Smooth muscle cell (in vitro differentiated cells): ENCODE results near the gene DCLK1. TPM values are rescaled to one million over a fixed set of nuclear protein-coding genes. Genes with fewer than 3 reads are reported as not detected.
A peak's percentile ranks its signal among the peaks of the same experiment; 100 is the strongest.

Experiments used
- DNase-seq: peaks from one replicate; lab custom pipeline; 2025; ENCODE audit not compliant: unreplicated experiment; lab: John Stamatoyannopoulos, UW
- H2AFZ ChIP-seq: fragments of 200-600 bp; sonication (generic); 2 replicates; pipeline ENCODE4 v1.6.0; 2016; ENCODE audit warnings: antibody characterized with exemption, low read depth, mild to moderate bottlenecking
- H3F3A ChIP-seq: fragments of 200-600 bp; sonication (generic); 2 replicates; pipeline ENCODE4 v1.6.0; 2017; ENCODE audit warnings: antibody characterized with exemption, low read depth
- H3K27ac ChIP-seq: fragments of 200-600 bp; sonication (generic); 2 replicates; pipeline ENCODE4 v1.5.1; 2016; ENCODE audit warnings: low read depth, mild to moderate bottlenecking
- H3K27me3 ChIP-seq: fragments of 200-600 bp; sonication (generic); 2 replicates; pipeline ENCODE4 v1.6.1; 2016; ENCODE audit warnings: low read depth, mild to moderate bottlenecking
- H3K36me3 ChIP-seq: fragments of 200-600 bp; sonication (generic); 2 replicates; pipeline ENCODE4 v1.5.1; 2016; ENCODE audit warnings: low read depth
- H3K4me1 ChIP-seq: fragments of 200-600 bp; sonication (generic); 2 replicates; pipeline ENCODE4 v1.5.1; 2016; ENCODE audit warnings: low read depth
- H3K4me2 ChIP-seq: fragments of 200-600 bp; sonication (generic); 2 replicates; pipeline ENCODE4 v1.6.0; 2016; ENCODE audit warnings: mild to moderate bottlenecking
- H3K4me3 ChIP-seq: fragments of 200-600 bp; sonication (generic); 2 replicates; pipeline ENCODE4 v1.5.1; 2016; ENCODE audit warnings: mild to moderate bottlenecking
- H3K79me2 ChIP-seq: fragments of 200-600 bp; sonication (generic); 2 replicates; pipeline ENCODE4 v1.6.0; 2016; ENCODE audit warnings: low read depth, mild to moderate bottlenecking
- H3K9ac ChIP-seq: fragments of 200-600 bp; sonication (generic); 2 replicates; pipeline ENCODE4 v1.6.0; 2016; ENCODE audit warnings: low read depth
- H3K9me3 ChIP-seq: fragments of 200-600 bp; sonication (generic); replicated peaks from 2 replicates; pipeline ENCODE4 v1.5.1; 2016; ENCODE audit warnings: low read depth
- H4K20me1 ChIP-seq: fragments of 200-600 bp; sonication (generic); 2 replicates; pipeline ENCODE4 v1.6.0; 2016; ENCODE audit warnings: low read depth
- CTCF ChIP-seq: fragments of 200-600 bp; sonication (generic); IDR thresholded peaks from 2 replicates; pipeline ENCODE4 v1.5.1; 2017; ENCODE audit warnings: borderline replicate concordance, mild to moderate bottlenecking, antibody characterized with exemption; ENCODE audit not compliant: insufficient read depth, poor library complexity, severe bottlenecking
- WGBS: methylation state at CpG from one replicate; pipeline ENCODE4 v1.1.7; 2016; ENCODE audit warnings: low lambda C conversion rate; 5-methylcytosine and 5-hydroxymethylcytosine counted together
- polyA plus RNA-seq: library from polyadenylated mRNA; unstranded; fragments of >200 nt; fragmentation: Nextera tagmentation; extraction: Ambion mirVana; gene quantifications from 2 replicates; pipeline ENCODE4 v1.2.1, GENCODE V29; 2016
- total RNA-seq: library from RNA; depleted of rRNA; stranded (reverse); fragments of >200 nt; gene quantifications from 2 replicates; pipeline ENCODE4 v1.2.3, GENCODE V29; 2014

DCLK1 gene
- total and polyA plus RNA-seq, 2 experiments from 2014 or later = 0.72 TPM; not detected in 1

DNA sequence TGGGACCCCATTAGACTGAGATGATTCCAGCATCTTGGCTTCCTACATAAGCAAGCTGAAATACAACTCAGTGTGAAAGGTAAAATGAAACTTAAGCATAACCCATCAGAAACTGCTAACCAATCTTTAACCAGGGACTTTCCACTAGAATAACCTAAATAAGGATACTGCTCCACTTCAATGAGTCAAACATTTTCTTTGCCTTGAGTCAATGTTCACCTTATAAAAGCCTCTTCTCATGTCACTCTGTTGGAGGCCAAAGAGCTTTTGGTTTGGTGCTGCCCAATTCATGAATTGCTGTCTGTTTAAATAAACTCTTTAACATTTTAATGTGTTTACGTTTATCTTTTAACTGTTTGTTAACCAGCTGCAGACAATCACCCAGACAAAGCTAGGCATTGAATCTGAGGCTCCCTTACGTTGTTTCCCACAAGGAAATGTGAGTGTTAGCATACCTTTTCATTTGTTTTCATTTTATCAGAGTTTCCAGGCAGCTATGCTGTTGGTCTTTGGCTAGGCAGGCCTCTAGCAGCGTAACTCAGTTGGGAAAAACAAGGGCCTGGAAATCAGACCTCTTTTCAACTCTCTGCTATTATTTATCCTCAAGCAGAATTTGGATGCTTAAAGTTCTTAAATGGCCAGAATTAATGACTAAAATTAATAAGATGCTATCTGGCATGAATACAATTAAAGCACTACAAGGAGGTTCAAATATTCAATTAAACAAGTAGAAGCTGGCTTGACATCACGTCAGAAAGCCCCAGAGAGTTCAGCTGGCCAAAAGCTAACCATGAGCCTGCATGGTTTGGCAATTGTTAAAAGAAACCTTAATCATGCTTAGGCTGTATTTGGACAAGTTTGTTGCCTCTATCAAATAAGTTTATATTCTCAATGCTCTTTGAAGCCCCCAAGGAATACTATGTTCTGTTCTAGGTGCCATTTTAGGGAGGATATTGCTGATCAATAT, 200.2 kb downstream of the DCLK1 start:
- H3K9me3 ChIP-seq = no peaks in the 10 kb centered on the region
- H3F3A ChIP-seq = no peaks in the 10 kb centered on the region
- no peaks in the 10 kb centered on the region for H3K79me2 ChIP-seq
- H2AFZ ChIP-seq = no peak overlapping the region
- no peak overlapping the region for H3K4me2 ChIP-seq
- no peak for TF ChIP-seq CTCF
- WGBS = 82% methylated on average over 4 of the region's 4 CpGs
- H3K4me3 ChIP-seq = no peak overlapping the region
- no peaks in the 10 kb centered on the region for H3K27me3 ChIP-seq
- no peaks in the 10 kb centered on the region for H3K36me3 ChIP-seq
- no peak for DNase-seq
- H4K20me1 ChIP-seq = no peaks in the 10 kb centered on the region
- H3K9ac ChIP-seq = no peak overlapping the region
- H3K4me1 ChIP-seq = no peaks in the 10 kb centered on the region
- no peak overlapping the region for H3K27ac ChIP-seq

GRCh38 chr13:35927567-35928021, 203.6 kb downstream of the DCLK1 start:
- Histone ChIP-seq H3K4me1 (peaks cover 12% of the 10 kb centered on the region), H3F3A (peaks cover 6% of the 10 kb centered on the region), H3K4me3 (no peak overlapping the region), H3K9ac (peak overlapping the region; percentile 53), H2AFZ (no peak overlapping the region), H3K27me3 (no peaks in the 10 kb centered on the region), H4K20me1 (no peaks in the 10 kb centered on the region), H3K27ac (peak overlapping the region; percentile 90), H3K4me2 (peak overlapping the region; percentile 17), H3K36me3 (no peaks in the 10 kb centered on the region), H3K79me2 (no peaks in the 10 kb centered on the region), H3K9me3 (no peaks in the 10 kb centered on the region)
- 7% methylated on average over 4 of the region's 4 CpGs for WGBS
- peak; percentile 18 for DNase-seq
- no peak for TF ChIP-seq CTCF

DNA sequence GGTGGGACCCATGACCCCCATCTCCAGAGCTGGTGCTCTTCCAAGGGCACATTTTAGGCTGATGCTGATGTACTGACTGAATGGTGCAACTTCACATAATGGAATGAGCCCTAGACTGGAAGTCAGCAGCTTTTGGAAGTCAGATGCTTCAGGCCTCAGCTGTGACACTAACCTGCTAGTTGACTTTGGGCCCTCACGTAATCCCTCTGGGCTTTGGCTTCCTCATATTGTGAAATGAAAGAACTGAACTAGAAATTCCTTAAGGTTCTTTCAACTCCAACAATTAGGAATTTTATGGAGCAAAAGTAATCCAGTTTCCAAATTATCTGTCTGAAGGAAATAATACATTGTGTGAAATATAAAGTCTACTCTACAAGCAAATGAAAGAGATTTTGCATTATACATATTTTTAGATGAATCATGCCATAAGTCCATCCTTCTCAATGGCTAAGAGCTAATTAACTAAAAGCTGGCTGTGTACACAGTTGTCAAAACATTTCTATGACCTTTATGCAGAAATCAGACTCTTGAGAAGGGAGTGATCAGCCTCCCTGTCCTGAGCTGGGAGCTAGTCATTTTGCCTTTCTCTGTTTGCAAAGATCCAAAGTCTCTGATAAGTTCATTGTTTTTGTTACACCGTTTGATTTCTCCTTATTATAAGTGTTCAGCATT, 204.2 kb downstream of the DCLK1 start:
- H3K27ac ChIP-seq = peak overlapping the region; percentile 90
- no peaks in the 10 kb centered on the region for H3K9me3 ChIP-seq
- no peaks in the 10 kb centered on the region for H3K36me3 ChIP-seq
- DNase-seq = no peak
- no peak overlapping the region for H2AFZ ChIP-seq
- TF ChIP-seq CTCF = no peak
- H3K4me3 ChIP-seq = no peak overlapping the region
- H3K4me2 ChIP-seq = peak overlapping the region; percentile 17
- WGBS = 17% methylated on average over 2 of the region's 2 CpGs
- H3K9ac ChIP-seq = peak overlapping the region; percentile 50
- H3K4me1 ChIP-seq = peaks cover 12% of the 10 kb centered on the region
- H3F3A ChIP-seq = peaks cover 6% of the 10 kb centered on the region
- H3K79me2 ChIP-seq = no peaks in the 10 kb centered on the region
- no peaks in the 10 kb centered on the region for H3K27me3 ChIP-seq
- no peaks in the 10 kb centered on the region for H4K20me1 ChIP-seq
